Hypothalamus (tissue), 51 donors: ENCODE data around the gene MAGI2.
"Not testable (repeated sequence)": the region's sequence is repeated elsewhere in the genome, so short reads cannot be mapped to it uniquely, and the experiment has no call there.

Experiments
- DNase-seq, 51 donors: peaks; one replicate each; lab custom pipeline; 2025; lab: John Stamatoyannopoulos, UW

Gene MAGI2

GRCh38 chr7:78033410-78033809, 1420.1 kb downstream of the MAGI2 start:
- DNase-seq: no peak

GRCh38 chr7:78026492-78026891, 1427.0 kb downstream of the MAGI2 start:
- DNase-seq: no peak

GRCh38 chr7:78024591-78024990, 1428.9 kb downstream of the MAGI2 start:
- no peak for DNase-seq

GRCh38 chr7:78023191-78023590, 1430.3 kb downstream of the MAGI2 start:
- DNase-seq: no peak

- no peak for DNase-seq
Measured at GRCh38 chr7:78022165-78022564, 1431.3 kb downstream of the MAGI2 start.

- no peak for DNase-seq
Measured at GRCh38 chr7:78020874-78021249, 1432.6 kb downstream of the MAGI2 start.

- peak in 38 of 51 donors; percentile 4 to 81 (median 44) for DNase-seq
Measured at GRCh38 chr7:78020136-78020873, 1433.2 kb downstream of the MAGI2 start.

- peak; percentile 13 to 87 (median 70) for DNase-seq
Measured at GRCh38 chr7:78019447-78020135, 1433.9 kb downstream of the MAGI2 start.

- DNase-seq: peak in 13 of 51 donors; percentile 3 to 38 (median 14)
Measured at GRCh38 chr7:78018641-78019446, 1434.6 kb downstream of the MAGI2 start.

GRCh38 chr7:78017591-78018100, 1435.8 kb downstream of the MAGI2 start:
- DNase-seq: no peak

GRCh38 chr7:78015574-78016260, 1437.8 kb downstream of the MAGI2 start:
- DNase-seq: peak in 1 of 51 donors; percentile 3

- no peak for DNase-seq
Measured at GRCh38 chr7:78014401-78014800, 1439.1 kb downstream of the MAGI2 start.

GRCh38 chr7:78013386-78013785, 1440.1 kb downstream of the MAGI2 start:
- no peak for DNase-seq

- DNase-seq: no peak
Measured at GRCh38 chr7:78011642-78012041, 1441.8 kb downstream of the MAGI2 start.

GRCh38 chr7:78007231-78007630, 1446.2 kb downstream of the MAGI2 start:
- DNase-seq: no peak

GRCh38 chr7:78006063-78006755, 1447.3 kb downstream of the MAGI2 start:
- no peak for DNase-seq

- no peak for DNase-seq
Measured at GRCh38 chr7:78002715-78003114, 1450.8 kb downstream of the MAGI2 start.

- DNase-seq: no peak
Measured at GRCh38 chr7:78002021-78002420, 1451.4 kb downstream of the MAGI2 start.

- not testable (repeated sequence) for DNase-seq
Measured at GRCh38 chr7:77999168-77999567, 1454.3 kb downstream of the MAGI2 start.

- DNase-seq: no peak
Measured at GRCh38 chr7:77995717-77996116, 1457.8 kb downstream of the MAGI2 start.
